OCI-LY7 (cell line): ENCODE measurements around the gene SNAPC4. TPM values are rescaled to one million over a fixed set of nuclear protein-coding genes. Genes with fewer than 3 reads are reported as not detected.

ENCODE experiments used
- BruUV-seq: library from RNA; stranded (reverse); fragments of 400-500 nt; replicated peaks from 2 replicates; lab custom pipeline; 2021; lab: Mats Ljungman, UMichigan
- CTCF ChIA-PET: fragments of 300-600 bp; sonication (Branson Sonifier 250); formaldehyde crosslinking; loops from one replicate; lab custom pipeline; 2022; ENCODE audit warnings: antibody characterized with exemption; ENCODE audit not compliant: unreplicated experiment; lab: Charles Lee
- POLR2A ChIA-PET: fragments of 300-600 bp; sonication (Branson Sonifier 250); formaldehyde crosslinking; loops from one replicate; lab custom pipeline; 2022; ENCODE audit warnings: antibody characterized with exemption; lab: Charles Lee
- DNase-seq: peaks from one replicate; pipeline ENCODE4 v3.0.0-alpha.2; 2015; ENCODE audit warnings: low spot score
- H2AFZ ChIP-seq: fragments of 200-600 bp; sonication (generic), shearing (Covaris generic); 2 replicates; pipeline ENCODE4 v1.6.1; 2014; ENCODE audit warnings: mild to moderate bottlenecking, antibody characterized with exemption, low read length, moderate library complexity
- H3K27ac ChIP-seq: fragments of 200-600 bp; sonication (generic); 2 replicates; pipeline ENCODE4 v1.5.1; 2014; ENCODE audit warnings: mixed run types, low read depth, mild to moderate bottlenecking, moderate library complexity, low read length, inconsistent platforms; ENCODE audit not compliant: poor library complexity, severe bottlenecking
- H3K36me3 ChIP-seq: fragments of 200-600 bp; sonication (generic); 2 replicates; pipeline ENCODE4 v1.6.1; 2014; ENCODE audit warnings: mild to moderate bottlenecking, antibody characterized with exemption, low read length, moderate library complexity, mixed read lengths; ENCODE audit not compliant: insufficient read depth
- H3K4me1 ChIP-seq: fragments of 200-600 bp; sonication (generic); 2 replicates; pipeline ENCODE4 v1.5.1; 2014; ENCODE audit warnings: mild to moderate bottlenecking, low read length; ENCODE audit not compliant: insufficient read depth, poor library complexity, severe bottlenecking
- H3K4me2 ChIP-seq: fragments of 200-600 bp; sonication (generic); 2 replicates; pipeline ENCODE4 v1.6.1; 2014; ENCODE audit warnings: mild to moderate bottlenecking, low read length
- H3K4me3 ChIP-seq: fragments of 200-600 bp; sonication (generic); 2 replicates; pipeline ENCODE4 v1.5.1; 2014; ENCODE audit warnings: mild to moderate bottlenecking, low read depth, low read length; ENCODE audit not compliant: poor library complexity, severe bottlenecking
- H3K79me2 ChIP-seq: fragments of 200-600 bp; sonication (generic); 2 replicates; pipeline ENCODE4 v1.6.1; 2016; ENCODE audit warnings: low read depth, mild to moderate bottlenecking, low read length, moderate library complexity, mixed read lengths; ENCODE audit not compliant: insufficient read depth
- H3K9me2 ChIP-seq: fragments of 200-600 bp; sonication (generic); 2 replicates; pipeline ENCODE4 v1.6.1; 2016; ENCODE audit warnings: mild to moderate bottlenecking, low read length, mixed read lengths; ENCODE audit not compliant: insufficient read depth
- H3K9me3 ChIP-seq: fragments of 200-600 bp; sonication (generic); 2 replicates; pipeline ENCODE4 v1.6.1; 2014; ENCODE audit warnings: mild to moderate bottlenecking, mixed run types, low read length, mixed read lengths
- H4K20me1 ChIP-seq: fragments of 200-600 bp; sonication (generic); 2 replicates; pipeline ENCODE4 v1.6.1; 2014; ENCODE audit warnings: mild to moderate bottlenecking, antibody characterized with exemption, low read length, moderate library complexity, mixed read lengths; ENCODE audit not compliant: insufficient read depth
- CTCF ChIP-seq: fragments of 200-600 bp; sonication (generic); conservative IDR thresholded peaks from 2 replicates; pipeline ENCODE4 v1.5.1; 2014; ENCODE audit warnings: mild to moderate bottlenecking, antibody characterized with exemption, low read length, moderate library complexity, mixed read lengths
- EZH2phosphoT487 ChIP-seq: fragments of 200-600 bp; sonication (generic); IDR thresholded peaks from 2 replicates; pipeline ENCODE4 v1.6.1; 2018; ENCODE audit warnings: low read depth, borderline replicate concordance, mild to moderate bottlenecking, mixed run types, antibody characterized with exemption, low read length, moderate library complexity, mixed read lengths
- intact Hi-C: fragments of 100-400 bp; cut with micrococcal nuclease; formaldehyde crosslinking; loops from one replicate; pipeline ENCODE4 v1.10.0; 2022; ENCODE audit not compliant: unreplicated experiment
- total RNA-seq, 2 experiments: library from RNA; depleted of rRNA in 1 of 2; stranded (reverse); fragments of >200 nt in 1 of 2; shearing (Covaris generic) in 1 of 2; gene quantifications; 2 replicates each; pipeline ENCODE4 v1.2.3, GENCODE V29; 2014 to 2022

The SNAPC4 gene
- total RNA-seq, 2 experiments from 2014 or later, result 13.4 to 16.8 TPM

- Histone ChIP-seq H3K36me3 (no peaks in the 10 kb centered on the region), H3K9me2 (no peaks in the 10 kb centered on the region), H3K4me3 (no peak overlapping the region), H4K20me1 (no peaks in the 10 kb centered on the region), H3K27ac (no peak overlapping the region), H3K4me1 (peaks cover 6% of the 10 kb centered on the region), H3K4me2 (no peak overlapping the region), H3K79me2 (no peaks in the 10 kb centered on the region), H3K9me3 (no peaks in the 10 kb centered on the region), H2AFZ (no peak overlapping the region)
- DNase-seq, result no peak
- intact Hi-C loops, result no loop called here
- ChIA-PET POLR2A (no interaction called here), CTCF (no interaction called here)
- no peak for TF ChIP-seq CTCF
- TF ChIP-seq EZH2phosphoT487, result no peak
- BruUV-seq, result no TSS peak
Observed at GRCh38 chr9:136368190-136368589, 31.8 kb downstream of the SNAPC4 start.

GRCh38 chr9:136367296-136368145, 32.4 kb downstream of the SNAPC4 start:
- TF ChIP-seq CTCF, result no peak
- POLR2A ChIA-PET, result interaction anchor here (0.6 kb wide), 1 partner anchor 91 kb away, joined by 4 read pairs; no protein-coding TSS in a partner anchor
- Histone ChIP-seq H4K20me1 (no peaks in the 10 kb centered on the region), H3K79me2 (no peaks in the 10 kb centered on the region), H3K4me1 (peaks cover 10% of the 10 kb centered on the region), H3K4me3 (no peak overlapping the region), H3K27ac (no peak overlapping the region), H3K9me2 (no peaks in the 10 kb centered on the region), H2AFZ (no peak overlapping the region), H3K4me2 (no peak overlapping the region), H3K9me3 (no peaks in the 10 kb centered on the region), H3K36me3 (no peaks in the 10 kb centered on the region)
- BruUV-seq, result no TSS peak
- intact Hi-C loops, result no loop called here
- CTCF ChIA-PET, result no interaction called here
- DNase-seq, result no peak

DNA sequence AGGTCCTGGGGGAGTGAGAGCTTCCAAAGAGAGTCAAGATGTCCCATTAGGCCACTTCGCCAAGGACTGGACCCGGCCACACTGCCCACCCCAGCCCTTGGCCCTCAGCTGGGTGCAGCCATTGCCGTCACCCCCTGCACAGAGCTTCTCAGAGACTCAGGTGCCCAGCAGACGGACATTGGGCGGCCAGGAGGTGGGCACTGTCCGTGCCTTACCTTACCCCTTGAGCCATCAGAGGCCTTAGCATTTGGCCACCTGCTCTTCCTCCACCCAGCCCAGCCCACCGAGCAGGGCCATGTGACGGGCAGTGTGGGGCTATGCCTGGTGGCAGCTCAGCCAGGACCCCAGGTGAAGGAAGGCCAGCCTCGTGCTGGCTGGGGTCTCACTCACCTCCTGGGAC, 33.1 kb downstream of the SNAPC4 start:
- Histone ChIP-seq H3K9me3 (no peaks in the 10 kb centered on the region), H3K9me2 (no peaks in the 10 kb centered on the region), H4K20me1 (no peaks in the 10 kb centered on the region), H3K4me2 (no peak overlapping the region), H3K27ac (no peak overlapping the region), H3K4me3 (no peak overlapping the region), H2AFZ (no peak overlapping the region), H3K79me2 (no peaks in the 10 kb centered on the region), H3K36me3 (no peaks in the 10 kb centered on the region), H3K4me1 (peaks cover 12% of the 10 kb centered on the region)
- no TSS peak for BruUV-seq
- no peak for DNase-seq
- intact Hi-C loops, result no loop called here
- POLR2A ChIA-PET, result interaction anchor here (0.6 kb wide), 1 partner anchor 91 kb away, joined by 4 read pairs; no protein-coding TSS in a partner anchor
- CTCF ChIA-PET, result no interaction called here
- no peak for TF ChIP-seq EZH2phosphoT487
- TF ChIP-seq CTCF, result no peak
